Fibroblast of mammary gland (primary cell): ENCODE results near the gene SOX13.

ENCODE experiments used
- DNase-seq: peaks from one replicate; pipeline ENCODE4 v3.0.0-alpha.2; 2010; ENCODE audit warnings: low read depth
- H3K4me3 ChIP-seq: 2 replicates; pipeline ENCODE4 v1.5.1; 2011; ENCODE audit warnings: low read depth, mild to moderate bottlenecking, low read length, moderate library complexity; ENCODE audit not compliant: control insufficient read depth
- CTCF ChIP-seq: conservative IDR thresholded peaks from 2 replicates; pipeline ENCODE4 v1.5.1; 2011; ENCODE audit warnings: low read depth, low read length, inconsistent platforms; ENCODE audit not compliant: control insufficient read depth, insufficient read depth

The SOX13 gene

DNA sequence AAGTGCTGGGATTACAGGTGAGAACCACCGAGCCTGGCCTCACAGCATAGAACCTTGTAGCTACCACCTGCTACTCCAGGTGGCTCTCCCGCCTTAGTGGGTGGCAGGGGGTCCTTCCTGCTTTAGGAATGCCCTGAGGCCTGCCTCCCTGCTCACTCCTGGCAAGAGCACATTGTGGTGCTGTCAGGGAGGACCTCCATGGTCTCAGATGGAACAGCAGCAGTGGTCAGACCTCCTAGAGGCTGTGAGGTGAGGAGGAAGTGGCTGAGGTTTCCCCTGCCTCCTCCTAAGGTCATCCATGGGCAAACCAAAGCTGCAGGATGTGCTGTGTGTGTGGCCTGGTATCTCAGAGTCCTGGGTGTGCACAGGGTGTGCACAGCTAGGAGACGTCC lies 6.7 kb downstream of the SOX13 start:
- TF ChIP-seq CTCF: no peak
- no peak for DNase-seq
- H3K4me3 ChIP-seq: no peak overlapping the region

- peak; percentile 84 for DNase-seq
- no peak for TF ChIP-seq CTCF
- H3K4me3 ChIP-seq: no peak overlapping the region
These were observed 7.4 kb downstream of the SOX13 start for GRCh38 chr1:204080163-204080903.

DNA sequence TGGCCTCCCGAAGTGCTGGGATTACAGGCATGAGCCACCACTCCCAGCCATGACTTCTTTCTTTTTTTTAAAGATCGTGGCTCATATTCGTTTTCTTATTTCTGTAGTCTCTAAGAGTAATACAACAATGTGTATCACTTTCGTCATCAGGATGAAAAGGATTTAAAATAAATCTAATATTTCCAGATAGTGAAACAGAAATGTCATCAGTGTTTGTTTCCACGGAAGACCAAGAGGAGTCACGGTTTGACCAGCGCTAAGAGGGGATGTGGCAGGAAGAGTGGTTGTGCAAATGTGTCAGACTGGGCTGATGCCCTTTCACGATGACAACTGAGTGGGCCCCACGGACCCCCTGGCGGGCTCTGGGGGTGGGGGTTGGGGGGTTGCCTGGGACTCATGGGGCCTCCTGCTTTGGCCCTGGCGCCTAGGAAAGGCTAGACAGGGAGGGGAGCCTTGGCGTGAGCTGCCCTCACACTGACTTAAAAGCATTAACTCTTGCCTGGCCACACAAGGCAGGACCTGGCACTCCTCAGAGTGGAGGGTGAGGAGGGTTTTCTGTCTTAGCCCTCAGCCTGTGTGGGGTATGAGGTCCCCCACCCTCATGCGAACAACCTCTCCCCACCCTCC lies 8.4 kb downstream of the SOX13 start:
- H3K4me3 ChIP-seq: no peak overlapping the region
- TF ChIP-seq CTCF: no peak
- DNase-seq: no peak

DNA sequence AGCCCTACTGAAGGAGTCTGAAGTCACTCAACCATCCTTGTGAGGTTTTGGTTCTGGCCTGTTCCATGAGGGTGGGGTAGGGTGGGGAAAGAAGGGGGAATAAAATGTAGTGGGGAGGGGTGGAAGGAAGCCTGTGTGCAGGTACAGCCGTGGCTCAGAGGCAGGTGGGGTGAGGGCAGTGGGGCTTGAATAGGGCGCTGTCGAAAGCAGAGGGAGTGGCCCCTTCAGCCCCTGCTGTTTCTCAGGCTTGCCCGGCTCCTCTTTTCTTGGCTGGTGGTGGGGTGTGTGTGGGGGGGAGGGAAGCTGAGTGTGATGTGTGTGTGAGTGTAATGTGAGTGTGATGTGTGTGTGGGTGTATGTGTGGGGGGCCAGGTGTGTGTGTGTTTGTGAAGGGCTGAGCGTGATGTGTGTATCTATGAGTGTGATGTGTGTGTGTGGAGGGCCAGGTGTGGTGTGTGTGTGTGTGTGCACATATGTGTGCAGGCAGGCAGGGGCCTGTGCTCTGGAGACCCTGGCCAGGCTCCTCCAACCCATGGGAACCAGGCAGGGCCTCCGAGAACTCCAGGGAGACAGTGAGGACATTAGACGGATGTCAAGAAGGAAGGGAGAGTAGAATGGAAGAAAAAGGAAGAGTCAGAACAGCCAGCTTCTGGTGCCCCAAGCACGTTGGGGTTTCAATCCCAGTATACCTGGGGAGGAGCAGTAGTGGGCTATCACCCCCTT lies 9.0 kb downstream of the SOX13 start:
- no peak for TF ChIP-seq CTCF
- H3K4me3 ChIP-seq: no peak overlapping the region
- DNase-seq: no peak

- no peak overlapping the region for H3K4me3 ChIP-seq
- no peak for TF ChIP-seq CTCF
- no peak for DNase-seq
These were observed 10.6 kb downstream of the SOX13 start for GRCh38 chr1:204083491-204083890.

GRCh38 chr1:204084247-204084772 lies 11.4 kb downstream of the SOX13 start:
- no peak for DNase-seq
- no peak for TF ChIP-seq CTCF
- no peak overlapping the region for H3K4me3 ChIP-seq
